GM21390 (cell line): ENCODE results near the gene KCNG1.
"Not testable (repeated sequence)": the region's sequence is repeated elsewhere in the genome, so short reads cannot be mapped to it uniquely, and the experiment has no call there.

ENCODE experiments used
- ATAC-seq: cut with Tn5 transposase; IDR thresholded peaks from one replicate; pipeline ENCODE4 v1.9.1; 2021; ENCODE audit not compliant: unreplicated experiment

KCNG1 gene, protein sequence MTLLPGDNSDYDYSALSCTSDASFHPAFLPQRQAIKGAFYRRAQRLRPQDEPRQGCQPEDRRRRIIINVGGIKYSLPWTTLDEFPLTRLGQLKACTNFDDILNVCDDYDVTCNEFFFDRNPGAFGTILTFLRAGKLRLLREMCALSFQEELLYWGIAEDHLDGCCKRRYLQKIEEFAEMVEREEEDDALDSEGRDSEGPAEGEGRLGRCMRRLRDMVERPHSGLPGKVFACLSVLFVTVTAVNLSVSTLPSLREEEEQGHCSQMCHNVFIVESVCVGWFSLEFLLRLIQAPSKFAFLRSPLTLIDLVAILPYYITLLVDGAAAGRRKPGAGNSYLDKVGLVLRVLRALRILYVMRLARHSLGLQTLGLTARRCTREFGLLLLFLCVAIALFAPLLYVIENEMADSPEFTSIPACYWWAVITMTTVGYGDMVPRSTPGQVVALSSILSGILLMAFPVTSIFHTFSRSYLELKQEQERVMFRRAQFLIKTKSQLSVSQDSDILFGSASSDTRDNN

DNA sequence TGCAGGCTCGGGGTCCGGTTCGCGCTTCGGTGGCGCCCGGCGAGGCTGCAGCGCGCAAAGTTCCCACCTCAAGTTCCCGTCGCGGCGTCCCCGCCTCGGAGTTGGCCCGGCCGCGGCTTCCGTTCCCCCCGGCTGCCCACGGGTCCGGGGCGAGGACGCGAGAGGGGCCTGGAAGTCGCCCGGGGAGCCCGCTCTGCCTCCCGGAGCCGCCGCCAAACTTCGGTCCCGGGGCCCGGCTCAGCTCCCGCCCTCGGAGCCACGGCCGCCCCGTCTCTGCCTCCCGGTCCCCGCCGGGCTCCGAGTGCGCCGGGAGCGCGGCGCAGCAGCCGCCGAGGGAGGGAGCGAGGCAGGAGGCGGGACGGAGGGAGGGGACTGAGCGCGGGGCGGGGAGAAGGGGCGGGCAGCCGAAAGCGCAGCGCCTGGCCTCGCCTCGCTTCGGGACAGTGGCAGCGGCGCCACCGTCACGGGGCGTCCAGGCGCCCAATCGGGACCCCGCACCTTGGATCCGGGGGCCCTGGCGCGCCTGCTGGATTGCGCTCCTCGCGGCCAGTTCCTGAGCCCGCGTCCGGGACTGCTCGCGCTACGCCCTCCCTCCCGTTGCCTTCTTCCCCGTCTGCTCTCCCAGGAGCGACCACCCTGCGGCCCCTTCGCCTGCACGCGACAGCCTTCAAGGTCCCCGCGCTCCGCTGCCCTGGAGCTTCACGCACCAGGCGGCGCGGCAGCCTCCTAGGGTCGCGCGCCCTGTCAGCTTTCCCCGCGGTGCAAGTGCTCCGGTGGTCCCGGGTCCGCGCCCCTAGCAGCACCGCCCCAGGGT lies at the start of gene KCNG1:
Gene KCNG1, minus strand, starts transcription at position 305 of the 814 bp plus-strand sequence. CDS start 12,769 bp downstream, outside the sequence.
- ATAC-seq = peak; percentile 69

DNA sequence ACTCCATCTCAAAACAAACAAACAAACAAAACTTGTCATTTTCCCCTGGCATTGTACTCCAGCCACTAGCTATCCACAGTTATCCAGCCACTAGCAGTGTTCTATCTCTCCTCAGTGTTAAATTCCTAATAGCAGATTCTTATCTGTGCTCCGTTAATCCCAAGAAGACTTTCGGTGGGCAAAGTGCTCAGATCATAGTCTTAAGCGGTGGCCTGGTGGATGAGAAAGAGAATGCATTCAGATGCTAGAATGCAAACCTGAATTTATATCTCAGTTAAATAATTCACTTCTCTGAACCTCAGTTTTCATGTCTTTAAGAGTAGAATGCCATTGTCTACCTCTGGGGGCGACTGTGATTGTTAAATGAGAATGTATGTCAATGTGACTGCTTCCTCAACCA lies 47.7 kb upstream of the KCNG1 start:
- no peak for ATAC-seq

DNA sequence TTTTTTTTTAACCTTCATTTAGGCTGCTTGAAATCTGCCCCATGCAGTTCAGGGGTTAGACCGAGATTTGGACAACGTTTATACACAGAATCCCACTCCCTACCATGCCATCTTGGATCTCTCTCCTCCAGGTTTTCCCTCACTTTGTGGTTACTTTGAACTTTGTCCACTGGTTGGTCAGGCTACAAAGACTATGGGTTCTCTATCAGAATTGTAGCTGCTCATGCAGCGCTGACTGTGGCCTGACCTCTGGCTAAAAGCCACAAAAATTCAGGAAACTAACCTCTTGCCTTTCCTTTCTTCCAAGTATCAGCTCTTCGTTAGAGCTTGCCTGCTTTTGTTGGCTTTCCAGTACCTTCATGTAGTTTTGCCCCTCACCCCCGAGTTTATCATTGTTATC lies 44.9 kb upstream of the KCNG1 start:
- no peak for ATAC-seq

DNA sequence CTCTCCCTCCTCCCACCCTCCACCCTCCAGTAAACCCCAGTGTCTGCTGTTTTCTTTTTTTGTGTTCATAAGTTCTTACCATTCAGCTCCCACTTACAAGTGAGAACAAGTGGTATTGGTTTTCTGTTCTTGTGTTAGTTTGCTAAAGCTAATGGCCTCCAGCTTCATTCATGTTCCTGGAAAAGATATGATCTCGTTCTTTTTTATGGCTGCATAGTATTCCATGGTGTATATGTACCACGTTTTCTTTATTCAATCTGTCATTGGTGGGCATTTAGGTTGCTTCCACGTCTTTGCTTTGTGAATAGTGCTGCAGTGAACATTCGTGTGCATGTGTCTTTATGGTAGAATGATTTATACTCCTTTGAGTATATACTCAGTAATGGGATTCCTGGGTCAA lies 42.7 kb upstream of the KCNG1 start:
- no peak for ATAC-seq

DNA sequence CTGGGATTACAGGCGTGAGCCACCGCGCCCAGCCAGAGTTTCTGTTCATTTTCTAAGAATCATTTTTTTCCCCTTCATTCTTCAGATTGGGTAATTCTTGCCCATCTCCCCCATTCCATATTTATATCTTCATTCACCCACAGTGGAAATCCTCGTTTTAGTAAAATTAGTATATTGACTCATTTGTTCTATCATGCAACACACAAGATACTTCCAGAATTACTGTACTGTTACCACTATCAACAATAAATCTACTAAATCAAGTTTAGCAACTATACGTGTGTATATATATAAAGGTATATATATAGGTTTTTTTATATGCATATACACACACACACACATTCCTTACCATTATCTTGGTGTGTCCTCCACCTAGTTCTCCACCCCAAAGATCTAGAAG lies 41.2 kb upstream of the KCNG1 start:
- ATAC-seq = no peak

DNA sequence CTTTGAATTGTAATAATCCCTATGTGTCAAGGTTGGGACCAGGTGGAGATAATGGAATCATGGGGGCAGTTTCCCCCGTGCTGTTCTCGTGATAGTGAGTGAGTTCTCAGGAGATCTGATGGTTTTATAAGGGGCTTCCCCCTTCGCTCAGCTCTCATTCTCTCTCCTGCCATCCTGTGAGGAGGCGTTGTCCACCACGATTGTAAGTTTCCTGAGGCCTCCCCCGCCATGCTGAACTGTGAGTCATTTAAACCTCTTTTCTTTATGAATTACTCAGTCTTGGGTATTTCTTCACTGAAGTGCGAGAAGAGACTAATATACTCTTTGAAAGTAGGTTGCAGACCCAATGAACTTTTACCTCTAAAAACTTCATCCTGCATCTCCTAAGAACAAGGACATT lies 39.2 kb upstream of the KCNG1 start:
- no peak for ATAC-seq

DNA sequence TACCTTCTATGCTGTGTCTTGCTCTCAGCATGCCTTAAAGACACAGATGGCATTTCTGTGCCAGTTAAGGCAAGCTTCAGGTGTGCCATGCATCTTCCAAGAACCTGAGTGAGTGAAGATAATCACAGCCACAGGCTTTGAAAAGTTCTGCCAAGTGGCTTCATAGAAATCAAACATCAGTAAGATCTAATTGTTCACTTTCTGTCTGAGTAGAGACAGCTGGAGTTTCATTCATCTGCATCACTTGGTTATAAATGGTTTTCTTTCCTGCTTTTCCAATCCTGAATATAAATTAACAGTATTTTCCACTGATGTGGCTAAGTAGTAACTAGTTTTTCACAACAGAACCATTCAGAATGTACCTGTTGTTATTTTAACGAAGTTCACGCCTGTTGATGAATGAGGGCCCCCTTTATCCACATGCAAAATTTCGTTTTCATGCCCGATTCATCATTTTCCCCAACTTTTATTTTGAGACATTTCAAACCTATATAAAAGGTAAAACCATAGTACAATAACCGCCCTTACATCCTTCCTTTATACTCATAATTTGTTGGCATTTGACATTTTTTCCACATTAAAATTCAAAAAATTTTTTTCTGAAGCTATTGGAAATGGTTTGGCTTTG lies 38.6 kb upstream of the KCNG1 start:
- ATAC-seq = no peak

DNA sequence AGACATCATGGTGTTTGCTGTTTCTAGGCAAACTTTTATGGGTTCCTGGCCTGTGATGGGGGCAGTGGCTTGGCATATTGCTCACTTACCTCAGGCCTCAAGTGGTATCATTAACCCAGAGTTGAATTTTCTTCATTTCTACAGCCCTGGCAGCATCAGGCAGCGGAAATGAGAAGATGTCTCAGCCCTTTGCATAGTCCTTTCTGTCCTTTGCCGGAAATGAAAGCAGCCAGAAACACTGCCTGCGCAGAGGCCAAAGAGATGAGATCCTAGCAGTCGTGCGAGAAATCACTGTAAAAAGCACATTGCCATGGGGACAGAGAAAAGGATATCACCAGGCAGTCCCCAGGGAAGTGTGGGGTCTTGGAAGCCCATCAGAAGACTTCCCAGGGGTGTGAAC lies 37.4 kb upstream of the KCNG1 start:
- no peak for ATAC-seq

DNA sequence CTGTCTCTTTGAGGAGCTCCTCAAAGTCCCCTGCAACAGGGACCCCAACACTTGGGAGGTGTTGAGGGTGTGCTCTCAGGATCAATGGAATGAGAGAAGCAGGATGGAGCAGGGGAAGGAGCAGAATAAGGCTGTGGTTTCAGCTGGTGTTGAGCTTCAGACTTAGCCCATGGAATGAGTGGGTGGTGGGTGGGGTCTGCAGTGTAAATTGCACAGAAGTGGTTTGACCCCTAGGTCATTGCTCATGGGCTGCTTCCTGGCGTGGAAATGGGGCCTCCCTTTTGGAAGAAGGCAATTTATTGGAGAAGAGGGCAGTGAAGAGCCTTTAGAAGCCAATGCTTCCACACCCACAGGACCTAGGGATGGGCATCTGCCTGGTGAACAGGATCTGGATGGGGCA lies 37.0 kb upstream of the KCNG1 start:
- ATAC-seq = no peak

DNA sequence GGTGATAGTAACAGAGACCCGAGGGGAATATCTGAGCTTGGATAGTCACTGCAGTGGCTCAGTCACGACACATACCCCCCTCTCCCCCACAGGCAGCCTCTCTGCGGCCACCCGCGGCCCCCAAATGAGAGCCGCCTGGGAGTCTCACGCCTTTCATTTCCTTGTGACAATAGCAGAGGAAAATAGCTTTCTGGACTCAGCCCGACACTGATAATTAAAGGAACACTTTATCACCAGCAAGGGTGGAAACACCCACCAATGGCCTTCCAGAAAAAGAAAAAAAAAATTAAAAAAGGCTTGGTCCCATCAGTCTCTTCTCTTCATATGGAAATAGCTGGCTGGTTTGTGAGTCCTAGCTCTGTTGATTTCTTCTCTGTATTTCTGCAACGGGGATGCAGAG lies 35.1 kb upstream of the KCNG1 start:
- ATAC-seq = no peak

DNA sequence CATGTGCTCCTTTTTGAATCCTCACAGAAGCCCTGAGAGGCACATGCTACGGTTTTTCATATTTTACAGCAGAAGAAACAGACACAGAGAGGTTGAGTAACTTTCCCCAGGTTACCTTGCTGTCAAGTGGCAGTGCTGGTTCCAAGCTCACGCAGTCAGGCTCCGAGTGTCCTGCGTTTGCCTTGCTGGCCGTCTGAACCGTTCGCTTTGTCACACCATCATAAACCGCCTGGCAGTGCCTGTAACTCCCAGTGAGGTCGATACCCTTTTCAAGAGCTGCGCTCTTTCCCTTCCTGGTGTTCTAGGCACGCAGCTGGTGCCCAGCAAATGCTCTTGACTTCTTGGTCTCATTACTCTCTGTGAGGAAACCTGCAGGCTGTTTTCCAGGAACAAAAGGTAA lies 31.3 kb upstream of the KCNG1 start:
- no peak for ATAC-seq

DNA sequence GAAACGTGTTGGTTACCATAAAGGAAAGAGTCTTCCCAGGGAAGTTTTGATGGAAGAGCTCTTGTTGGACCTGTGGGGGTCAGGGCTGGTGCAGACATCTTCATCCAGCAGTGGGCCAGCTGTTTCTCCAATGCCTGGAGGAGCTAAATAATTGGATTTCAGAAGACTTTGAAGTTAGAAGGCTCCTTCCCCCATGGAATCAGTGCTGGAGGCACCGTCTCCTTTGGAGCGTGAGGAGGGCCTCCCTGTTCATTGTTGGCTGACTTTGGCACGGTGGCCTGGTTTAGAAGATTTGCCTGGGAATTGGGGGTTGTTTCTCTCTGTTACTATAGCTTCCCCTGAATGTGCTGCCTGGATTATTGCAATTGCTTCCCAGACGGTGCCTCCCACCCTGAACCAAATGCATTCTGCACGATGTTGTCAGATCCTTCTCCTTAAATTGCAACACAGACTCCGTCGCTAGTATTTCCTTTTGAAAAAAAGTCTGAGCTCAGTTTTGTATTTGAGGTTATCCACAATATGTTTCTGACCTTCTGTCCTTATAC lies 27.7 kb upstream of the KCNG1 start:
- ATAC-seq = no peak

DNA sequence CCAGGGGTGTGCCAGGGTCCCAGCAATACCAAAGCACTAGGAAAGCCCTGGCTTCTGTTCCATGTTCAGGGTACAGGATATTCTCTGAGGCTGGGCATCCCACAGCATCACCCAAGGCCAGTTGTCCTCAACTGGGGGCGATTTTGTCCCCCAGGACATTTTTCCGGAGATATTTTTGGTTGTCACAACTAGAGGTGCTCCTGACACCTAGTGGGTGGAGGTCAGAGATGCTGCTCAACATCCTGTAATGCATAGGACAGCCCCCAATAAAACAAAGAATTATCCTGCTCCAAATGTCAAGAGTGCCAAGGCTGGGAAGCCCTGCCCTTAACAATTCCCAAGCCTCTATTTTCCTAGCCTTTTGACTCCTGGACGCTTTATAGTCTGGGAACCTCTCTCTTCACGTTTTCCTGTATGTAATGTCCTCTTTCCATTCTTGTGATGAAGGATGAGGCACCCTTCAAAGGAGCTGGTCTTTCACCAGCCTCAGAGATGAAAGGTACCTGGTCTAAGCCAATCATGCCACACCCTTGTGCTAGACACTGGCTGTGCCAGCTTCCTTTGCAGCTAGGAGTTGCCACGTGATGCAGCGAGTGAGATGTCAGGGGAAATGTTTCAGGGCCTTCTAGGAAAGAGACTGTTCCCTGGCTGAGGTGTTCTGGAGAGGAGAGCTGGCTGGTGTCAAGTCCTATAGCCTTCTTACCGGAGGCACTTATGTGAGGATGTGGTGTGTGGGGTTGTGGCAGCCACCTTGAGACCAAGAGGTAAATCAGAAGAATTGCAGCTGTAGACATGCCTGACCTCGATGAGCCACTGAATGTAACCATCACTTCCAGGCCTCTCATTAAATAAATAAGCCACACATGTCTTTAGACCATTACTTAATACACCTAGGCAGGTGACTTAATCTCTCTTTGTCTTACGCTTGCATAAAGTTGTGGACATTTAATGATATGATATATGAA lies 23.4 kb upstream of the KCNG1 start:
- no peak for ATAC-seq

DNA sequence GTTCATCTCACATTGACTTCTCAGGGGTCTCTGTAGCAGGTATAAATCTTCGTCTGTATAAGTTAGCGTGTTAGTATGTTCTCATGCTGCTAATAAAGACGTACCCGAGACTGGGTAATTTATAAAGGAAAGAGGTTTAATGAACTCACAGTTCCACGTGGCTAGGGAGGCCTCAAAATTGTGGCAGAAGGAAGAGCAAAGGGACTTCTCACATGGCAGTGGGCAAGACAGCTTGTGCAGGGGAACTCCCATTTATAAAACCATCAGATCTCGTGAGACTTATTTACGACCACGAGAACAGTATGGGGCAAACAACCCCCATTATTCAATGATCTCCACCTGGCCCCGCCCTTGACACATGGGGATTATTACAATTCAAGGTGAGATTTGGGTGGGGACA lies 22.6 kb upstream of the KCNG1 start:
- ATAC-seq = not testable (repeated sequence)

DNA sequence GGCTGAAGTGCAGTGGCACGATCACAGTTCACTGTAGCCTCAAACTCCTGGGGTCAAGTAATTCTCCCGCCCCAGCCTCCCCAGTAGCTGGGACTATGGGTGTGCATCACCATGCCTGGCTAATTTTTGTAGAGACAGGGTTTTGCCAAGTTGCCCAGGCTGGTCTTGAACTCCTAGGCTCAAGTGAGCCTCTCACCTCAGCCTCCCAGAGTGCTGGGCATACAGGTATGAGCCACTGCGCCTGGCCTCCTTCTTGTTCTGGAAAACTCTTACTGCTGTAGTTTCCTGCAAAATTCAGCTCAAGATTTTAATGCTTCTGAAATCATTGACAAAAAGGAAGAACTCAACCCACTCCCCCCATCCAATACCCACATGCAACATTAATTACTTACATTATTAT lies 21.9 kb upstream of the KCNG1 start:
- ATAC-seq = no peak

DNA sequence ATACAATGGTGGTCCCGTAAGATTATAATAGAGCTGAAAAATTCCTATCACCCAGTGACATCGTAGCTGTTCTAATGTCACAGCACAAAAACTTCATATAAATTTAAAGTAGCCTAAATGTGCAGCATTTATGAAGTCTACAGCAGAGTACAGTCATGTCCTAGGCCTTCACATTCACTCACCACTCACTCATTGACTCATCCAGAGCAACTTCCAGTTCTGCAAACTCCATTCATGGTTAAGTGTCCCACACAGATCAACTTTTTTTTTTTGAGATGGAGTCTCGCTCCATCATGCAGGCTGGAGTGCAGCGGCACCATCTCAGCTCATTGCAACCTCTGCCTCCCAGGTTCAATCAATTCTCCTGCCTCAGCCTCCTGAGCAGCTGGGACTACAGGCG lies 20.9 kb upstream of the KCNG1 start:
- no peak for ATAC-seq

DNA sequence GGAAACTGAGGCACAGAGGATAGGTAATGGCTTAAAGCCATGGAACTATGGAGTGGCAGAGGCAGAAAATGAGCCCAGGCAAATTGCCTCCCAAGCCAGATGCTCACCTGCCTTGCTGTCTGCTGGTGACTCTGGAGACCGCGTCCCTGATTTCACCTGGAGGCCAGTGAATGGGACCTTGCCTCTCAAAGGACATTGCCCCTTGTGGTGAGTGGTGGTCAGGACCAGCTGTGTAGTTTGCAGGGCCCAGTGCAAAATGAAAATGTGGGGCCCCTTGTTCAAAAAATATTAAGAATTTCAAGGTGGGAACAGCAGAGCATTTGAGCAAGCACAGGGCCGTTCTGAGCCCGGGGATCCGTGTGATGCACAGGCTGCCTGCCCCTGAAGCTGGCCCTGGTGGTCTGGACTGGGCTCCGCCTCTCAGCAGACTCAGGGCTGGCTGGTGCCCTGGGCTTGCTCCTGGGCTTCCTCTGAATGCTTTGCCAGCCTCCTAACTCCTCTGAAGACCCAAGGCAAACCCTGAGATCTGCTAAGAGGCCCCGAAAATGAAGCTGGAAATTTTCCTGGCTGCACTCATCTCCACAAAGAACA lies 19.8 kb upstream of the KCNG1 start:
- ATAC-seq = no peak

DNA sequence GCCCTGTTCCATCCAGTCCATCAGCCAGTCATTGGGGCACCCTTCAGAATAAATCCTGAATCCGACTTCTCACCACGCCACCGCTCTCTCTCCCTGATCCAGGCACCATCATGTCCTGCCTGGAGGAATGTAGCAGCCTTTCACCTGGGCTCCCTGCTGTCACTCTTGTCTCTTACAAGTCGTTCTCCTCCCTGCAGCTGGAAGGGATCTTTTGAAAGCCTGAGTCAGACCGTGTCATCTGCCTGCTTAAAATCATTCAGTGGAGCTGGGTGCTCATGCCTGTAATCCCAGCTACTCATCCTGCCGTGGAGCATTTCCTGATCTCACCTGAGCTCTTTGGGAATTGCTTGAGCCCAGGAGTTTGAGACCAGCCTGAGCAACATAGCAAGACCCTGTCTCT lies 19.2 kb upstream of the KCNG1 start:
- ATAC-seq = no peak

DNA sequence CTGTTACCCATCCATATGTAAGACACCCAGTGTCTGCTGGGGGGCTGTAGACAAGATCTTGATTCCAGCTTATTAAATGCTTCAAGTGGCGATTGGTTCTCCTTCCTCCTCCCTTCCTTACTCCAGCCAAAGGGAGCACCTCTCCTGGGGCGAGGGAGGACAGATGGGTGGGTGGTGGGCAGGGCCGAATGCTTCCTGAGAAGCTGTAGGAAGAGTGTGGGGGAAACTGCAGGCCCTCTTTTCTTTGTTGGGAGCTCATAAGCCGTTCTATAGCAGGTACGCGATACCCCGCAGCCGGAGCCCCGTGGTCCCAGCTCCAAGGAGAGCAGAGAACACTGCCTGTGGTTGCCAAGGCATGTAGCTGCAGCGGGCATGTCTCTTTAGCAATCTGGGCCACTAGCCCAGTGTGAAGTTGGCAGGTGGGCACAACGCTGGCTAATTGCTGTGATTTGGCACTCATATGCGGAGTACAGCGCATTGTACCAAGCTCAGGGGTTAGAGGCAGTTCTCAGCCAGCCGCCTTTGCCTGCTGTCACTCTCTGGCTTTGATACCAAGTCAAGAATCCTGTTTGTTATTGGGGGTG lies 14.7 kb upstream of the KCNG1 start:
- ATAC-seq = no peak
